Activated CD4-positive, alpha-beta memory T cell treated with anti-CD3 and anti-CD28 coated beads for 36 hours (primary cell): Measurements from ENCODE around the gene GPR158. TPM values are rescaled to one million over a fixed set of nuclear protein-coding genes. Genes with fewer than 3 reads are reported as not detected.
"Not testable (repeated sequence)": the region's sequence is repeated elsewhere in the genome, so short reads cannot be mapped to it uniquely, and the experiment has no call there.

Experiments
- CTCF ChIA-PET: fragments of 350-600 bp; sonication (Branson Sonifier 250); formaldehyde crosslinking; loops from one replicate; lab custom pipeline; 2021; ENCODE audit warnings: antibody characterized with exemption, inconsistent platforms; lab: Charles Lee
- POLR2A ChIA-PET: fragments of 350-600 bp; sonication (Branson Sonifier 250); formaldehyde crosslinking; loops from one replicate; lab custom pipeline; 2021; ENCODE audit warnings: antibody characterized with exemption; lab: Charles Lee
- DNase-seq: peaks from one replicate; pipeline ENCODE4 v3.0.0-alpha.2; 2020
- H3K27ac Mint-ChIP-seq: one replicate; pipeline ENCODE4 v1.8.0; 2021; ENCODE audit warnings: mixed read lengths
- H3K27me3 Mint-ChIP-seq: one replicate; pipeline ENCODE4 v1.8.0; 2021; ENCODE audit warnings: mixed read lengths
- H3K36me3 Mint-ChIP-seq: one replicate; pipeline ENCODE4 v1.8.0; 2021; ENCODE audit warnings: mixed read lengths
- H3K4me1 Mint-ChIP-seq: one replicate; pipeline ENCODE4 v1.8.0; 2021; ENCODE audit warnings: low read depth, mixed read lengths
- H3K4me3 Mint-ChIP-seq: one replicate; pipeline ENCODE4 v1.8.0; 2021; ENCODE audit warnings: mild to moderate bottlenecking, mixed read lengths
- H3K9me3 Mint-ChIP-seq: one replicate; pipeline ENCODE4 v1.8.0; 2021; ENCODE audit warnings: mixed read lengths
- intact Hi-C: fragments of 100-400 bp; cut with micrococcal nuclease; formaldehyde crosslinking; loops from one replicate; pipeline ENCODE4 v1.15.1; 2023
- total RNA-seq, 2 experiments: library from RNA; stranded (reverse); gene quantifications; one replicate each; pipeline ENCODE4 v1.2.3, GENCODE V29; 2021

GPR158 gene
- total RNA-seq, 2 experiments from 2014 or later: not detected

DNA sequence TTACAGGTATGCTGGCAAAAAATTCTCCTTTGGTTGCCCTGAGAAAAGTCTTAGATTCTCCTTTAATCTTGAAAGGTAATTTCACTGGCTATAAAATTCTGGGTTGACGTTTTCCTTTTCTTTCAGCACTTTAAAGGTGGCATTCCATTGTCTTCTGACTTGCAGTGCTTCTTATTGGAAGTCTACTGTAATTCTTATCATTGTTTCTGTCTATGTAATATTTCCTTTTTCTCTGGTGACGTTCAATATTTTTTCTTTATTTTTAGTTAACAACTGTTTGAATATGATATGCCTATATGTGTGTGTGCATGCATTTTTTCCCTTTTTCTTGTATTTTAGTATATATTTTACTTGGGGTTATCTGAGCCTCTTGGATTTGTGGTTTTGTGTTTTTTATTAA is 111.0 kb downstream of the GPR158 start:
- DNase-seq: no peak
- intact Hi-C loops: no loop called here
- Mint-ChIP-seq H3K27ac (no peak overlapping the region), H3K4me1 (no peaks in the 10 kb centered on the region), H3K36me3 (no peaks in the 10 kb centered on the region), H3K27me3 (no peaks in the 10 kb centered on the region), H3K4me3 (no peak overlapping the region), H3K9me3 (peaks cover 21% of the 10 kb centered on the region)
- CTCF ChIA-PET: no interaction called here
- POLR2A ChIA-PET: no interaction called here

DNA sequence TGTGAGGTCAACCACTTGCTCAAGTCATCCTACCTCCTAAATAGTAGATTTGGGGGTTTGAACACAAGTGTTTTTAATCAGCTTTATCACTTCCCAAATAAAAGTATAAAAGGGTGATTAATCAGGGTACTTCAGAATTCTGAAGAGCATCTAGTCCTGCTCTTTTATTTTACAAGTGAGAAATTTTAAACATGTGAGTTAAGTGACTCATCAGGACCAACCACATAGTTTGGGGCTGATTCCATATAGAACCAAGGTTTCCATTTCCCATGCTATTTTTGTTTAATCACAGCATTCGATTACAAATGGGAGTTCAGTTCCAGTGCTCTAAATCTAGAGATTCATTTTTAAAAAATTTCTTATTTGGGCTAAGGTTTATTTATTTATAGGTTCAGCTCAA is 113.4 kb downstream of the GPR158 start:
- Mint-ChIP-seq H3K4me3 (no peak overlapping the region), H3K27me3 (no peaks in the 10 kb centered on the region), H3K27ac (no peak overlapping the region), H3K36me3 (no peaks in the 10 kb centered on the region), H3K9me3 (peaks cover 21% of the 10 kb centered on the region), H3K4me1 (no peaks in the 10 kb centered on the region)
- intact Hi-C loops: no loop called here
- POLR2A ChIA-PET: no interaction called here
- no peak for DNase-seq
- CTCF ChIA-PET: no interaction called here

DNA sequence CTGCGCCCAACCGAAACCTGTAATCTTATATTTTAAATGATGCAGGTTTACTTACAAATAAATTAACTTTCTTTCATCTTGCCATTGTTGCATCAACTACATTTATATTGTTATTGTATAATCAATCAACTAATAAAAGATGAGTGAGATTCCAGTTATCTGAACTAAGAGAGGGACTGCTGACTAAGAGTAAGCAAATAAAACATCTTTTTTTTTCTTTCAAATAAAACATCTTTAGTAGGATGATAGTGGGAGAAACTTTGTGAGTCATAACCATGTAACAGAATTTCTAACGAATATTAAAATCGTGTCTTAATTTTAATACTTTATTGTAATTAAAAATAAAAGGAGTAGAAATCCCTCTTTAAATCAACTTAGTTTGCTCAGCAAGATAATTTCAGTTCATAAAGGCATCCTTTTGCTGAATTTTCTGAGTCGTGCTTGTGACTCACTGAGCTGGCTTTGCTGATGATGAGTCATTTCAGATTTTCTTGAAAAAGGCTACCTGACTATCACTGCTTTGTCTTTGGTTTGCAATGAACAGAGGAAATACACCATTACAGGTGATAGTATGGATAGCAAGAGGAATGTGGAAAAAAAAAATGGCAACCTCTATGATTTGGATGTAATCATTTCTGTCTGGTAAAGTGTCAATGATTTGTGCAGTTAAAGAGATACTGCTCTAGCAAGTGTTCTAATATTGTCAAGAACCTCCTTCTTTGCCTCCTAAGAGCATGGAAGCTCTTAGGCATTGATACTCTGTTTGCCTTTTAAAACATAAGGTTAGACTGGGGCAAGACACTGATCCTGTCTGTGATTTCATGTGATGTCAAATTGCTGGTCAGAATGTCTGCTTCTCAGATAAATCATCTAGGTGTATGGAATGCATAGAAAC is 119.5 kb downstream of the GPR158 start:
- Mint-ChIP-seq H3K27me3 (no peaks in the 10 kb centered on the region), H3K4me3 (no peak overlapping the region), H3K4me1 (no peaks in the 10 kb centered on the region), H3K27ac (no peak overlapping the region), H3K36me3 (no peaks in the 10 kb centered on the region), H3K9me3 (no peaks in the 10 kb centered on the region)
- intact Hi-C loops: no loop called here
- no peak for DNase-seq
- POLR2A ChIA-PET: no interaction called here
- CTCF ChIA-PET: interaction anchor here (0.7 kb wide), 1 partner anchor 123 kb away, joined by 3 read pairs; no protein-coding TSS in a partner anchor

DNA sequence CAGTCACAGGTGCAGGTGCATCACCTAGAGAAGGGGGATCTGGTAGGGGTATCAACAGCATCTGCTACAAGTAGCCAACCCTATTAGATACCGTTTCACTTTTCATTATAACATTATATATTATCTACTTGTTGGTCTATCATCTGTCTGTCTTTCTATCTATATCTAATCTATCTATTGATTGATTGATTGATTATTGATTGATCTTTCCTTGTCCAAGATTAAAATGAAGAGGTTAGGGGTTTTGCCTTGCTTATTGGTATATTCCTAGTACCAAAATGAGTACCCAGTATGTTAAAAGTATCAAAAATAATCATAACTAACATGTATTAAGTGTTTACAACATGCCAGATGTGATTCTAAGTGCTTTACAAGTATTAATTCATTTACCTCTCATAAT is 121.5 kb downstream of the GPR158 start:
- Mint-ChIP-seq H3K27ac (no peak overlapping the region), H3K9me3 (no peaks in the 10 kb centered on the region), H3K4me3 (no peak overlapping the region), H3K4me1 (no peaks in the 10 kb centered on the region), H3K27me3 (no peaks in the 10 kb centered on the region), H3K36me3 (no peaks in the 10 kb centered on the region)
- CTCF ChIA-PET: interaction anchor here (0.5 kb wide), 1 partner anchor 52 kb away, joined by 6 read pairs; no protein-coding TSS in a partner anchor
- intact Hi-C loops: no loop called here
- DNase-seq: no peak
- POLR2A ChIA-PET: no interaction called here

DNA sequence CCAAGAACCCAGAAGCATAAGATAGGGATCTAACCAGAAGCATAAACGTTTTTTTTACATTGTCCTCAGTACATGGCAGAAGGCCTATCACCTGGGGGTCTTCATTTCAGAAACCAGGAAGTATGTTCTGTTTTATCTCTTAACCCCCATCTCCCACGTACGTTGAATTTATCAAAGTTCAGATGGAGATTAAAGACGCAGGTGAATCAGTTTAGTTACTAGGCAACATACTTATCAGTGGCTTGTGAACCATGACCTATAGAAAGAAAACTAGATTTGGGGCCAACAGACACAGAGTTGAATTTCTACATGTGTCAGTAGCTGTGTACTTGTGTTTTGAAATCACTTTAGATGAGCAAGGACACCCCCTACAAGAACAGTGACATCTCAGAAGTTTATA is 122.7 kb downstream of the GPR158 start:
- CTCF ChIA-PET: no interaction called here

DNA sequence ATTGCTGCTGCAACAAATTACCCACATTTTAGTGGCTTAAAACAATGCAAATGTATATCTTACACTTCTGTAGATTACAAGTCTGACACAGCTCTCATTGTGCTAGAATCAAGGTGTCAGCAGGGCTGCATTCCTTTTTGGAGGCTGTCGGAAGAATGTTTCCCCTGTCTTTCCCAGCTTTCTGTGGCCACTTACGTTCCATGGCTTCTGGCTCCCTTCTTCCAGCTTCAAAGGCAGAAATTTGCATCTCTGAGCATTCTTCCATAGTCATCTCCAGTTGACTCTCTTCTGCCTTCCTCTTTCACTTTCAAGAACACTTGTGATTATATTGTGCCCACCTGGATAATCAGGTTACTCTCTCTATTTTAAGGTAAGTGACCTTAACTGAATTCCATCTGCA is 125.3 kb downstream of the GPR158 start:
- Mint-ChIP-seq H3K36me3 (no peaks in the 10 kb centered on the region), H3K27ac (no peak overlapping the region), H3K4me1 (no peaks in the 10 kb centered on the region), H3K9me3 (no peaks in the 10 kb centered on the region), H3K4me3 (no peak overlapping the region), H3K27me3 (no peaks in the 10 kb centered on the region)
- intact Hi-C loops: no loop called here
- DNase-seq: no peak
- ChIA-PET POLR2A (no interaction called here), CTCF (no interaction called here)

More for the DNA sequence above, 122.7 kb downstream of the GPR158 start:
- intact Hi-C loops: no loop called here
- Mint-ChIP-seq H3K9me3 (no peaks in the 10 kb centered on the region), H3K36me3 (no peaks in the 10 kb centered on the region), H3K4me3 (no peak overlapping the region), H3K27me3 (no peaks in the 10 kb centered on the region), H3K27ac (no peak overlapping the region), H3K4me1 (no peaks in the 10 kb centered on the region)
- POLR2A ChIA-PET: no interaction called here
- no peak for DNase-seq

DNA sequence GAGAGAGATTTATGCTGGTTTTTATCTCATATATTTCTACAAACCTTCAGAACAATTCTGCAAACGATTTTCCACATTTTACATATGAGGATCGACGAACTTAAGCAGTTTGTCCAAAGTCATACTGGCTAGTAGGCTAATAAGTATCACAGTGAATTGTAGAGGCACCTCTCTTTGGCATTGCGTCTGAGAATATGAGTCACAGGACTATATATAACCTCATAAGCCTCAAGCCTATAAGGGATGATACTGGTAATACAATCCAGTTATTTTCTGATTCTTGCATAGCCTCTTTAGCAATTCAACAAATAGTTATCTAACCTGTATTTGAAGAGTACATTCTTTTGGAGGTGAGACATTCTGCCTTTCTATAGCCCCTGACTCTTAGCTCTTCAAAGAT is 129.8 kb downstream of the GPR158 start:
- Mint-ChIP-seq H3K27me3 (no peaks in the 10 kb centered on the region), H3K36me3 (no peaks in the 10 kb centered on the region), H3K4me3 (no peak overlapping the region), H3K9me3 (peaks cover 17% of the 10 kb centered on the region), H3K27ac (no peak overlapping the region), H3K4me1 (no peaks in the 10 kb centered on the region)
- POLR2A ChIA-PET: no interaction called here
- CTCF ChIA-PET: no interaction called here
- DNase-seq: no peak
- intact Hi-C loops: no loop called here

DNA sequence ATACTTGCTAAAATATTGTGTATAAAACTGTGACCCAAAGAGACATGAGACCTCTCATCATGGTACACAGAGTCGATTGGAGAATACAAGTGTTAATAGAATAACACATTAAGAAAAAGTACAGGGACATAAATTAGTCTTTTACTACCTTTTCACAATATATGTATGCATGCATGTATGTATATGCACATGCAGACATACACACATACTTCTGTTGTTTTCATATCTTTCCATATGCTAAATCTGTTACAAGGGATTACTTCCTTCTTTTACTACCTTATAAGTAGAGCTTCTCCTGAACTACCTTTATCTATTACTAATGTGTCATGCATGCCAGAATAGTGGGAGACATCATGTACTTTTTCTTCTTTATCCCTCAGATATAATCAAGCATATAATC is 131.6 kb downstream of the GPR158 start:
- ChIA-PET CTCF (no interaction called here), POLR2A (no interaction called here)
- Mint-ChIP-seq H3K36me3 (no peaks in the 10 kb centered on the region), H3K27ac (no peak overlapping the region), H3K9me3 (peaks cover 23% of the 10 kb centered on the region), H3K4me1 (no peaks in the 10 kb centered on the region), H3K4me3 (no peak overlapping the region), H3K27me3 (no peaks in the 10 kb centered on the region)
- no peak for DNase-seq
- intact Hi-C loops: no loop called here

DNA sequence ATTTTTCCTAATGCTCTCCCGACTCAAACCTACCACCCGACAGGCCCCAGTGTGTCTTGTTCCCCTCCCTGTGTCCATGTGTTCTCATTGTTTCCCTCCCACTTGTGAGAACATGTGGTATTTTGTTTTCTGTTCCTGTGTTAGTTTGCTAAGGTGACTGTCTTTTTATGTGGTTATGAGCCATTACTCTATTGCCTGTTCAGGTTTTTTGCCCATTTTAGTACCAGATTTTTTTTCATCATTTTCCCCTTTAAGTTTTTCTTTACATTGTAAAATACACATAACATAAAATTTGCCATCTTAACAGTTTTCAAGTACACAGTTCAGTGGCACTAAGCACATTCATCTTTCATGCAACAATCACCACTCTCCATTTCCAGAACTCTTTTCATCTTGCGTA is 133.5 kb downstream of the GPR158 start:
- CTCF ChIA-PET: no interaction called here
- intact Hi-C loops: no loop called here
- POLR2A ChIA-PET: no interaction called here
- H3K27me3 Mint-ChIP-seq: no peaks in the 10 kb centered on the region
- H3K36me3 Mint-ChIP-seq: no peaks in the 10 kb centered on the region
- H3K4me3 Mint-ChIP-seq: no peak overlapping the region
- H3K9me3 Mint-ChIP-seq: peaks cover 23% of the 10 kb centered on the region
- DNase-seq: no peak
- H3K4me1 Mint-ChIP-seq: no peaks in the 10 kb centered on the region
- no peak overlapping the region for H3K27ac Mint-ChIP-seq

DNA sequence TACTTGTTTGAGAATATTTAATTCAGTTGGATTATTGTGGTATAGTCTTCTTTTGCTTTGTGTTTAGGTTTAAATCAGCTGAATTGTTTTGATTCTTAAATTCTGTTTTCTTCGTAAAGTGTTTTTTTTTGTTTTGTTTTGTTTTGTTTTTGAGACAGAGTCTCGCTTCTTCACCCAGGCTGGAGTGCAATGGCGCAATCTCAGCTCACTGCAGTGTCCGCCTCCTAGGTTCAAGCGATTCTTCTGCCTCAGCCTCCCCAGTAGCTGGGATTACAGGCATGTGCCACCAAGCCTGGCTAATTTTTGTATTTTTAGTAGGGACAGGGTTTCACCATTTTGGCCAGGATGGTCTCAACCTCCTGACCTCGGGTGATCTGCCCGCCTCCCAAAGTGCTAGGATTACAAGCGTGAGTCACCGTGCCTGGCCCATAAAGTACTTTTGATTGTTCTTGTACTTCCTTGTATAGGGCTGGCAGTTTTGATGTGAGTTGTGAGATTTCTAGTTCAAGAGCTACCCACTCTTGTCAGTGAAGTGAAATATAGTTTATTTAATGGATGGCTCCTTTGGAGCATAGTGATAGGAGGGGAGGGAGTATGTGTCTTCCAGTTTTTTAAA is 142.9 kb downstream of the GPR158 start:
- H3K36me3 Mint-ChIP-seq, CTCF ChIA-PET, H3K9me3 Mint-ChIP-seq, DNase-seq, intact Hi-C loops, H3K4me3 Mint-ChIP-seq, POLR2A ChIA-PET, H3K27me3 Mint-ChIP-seq, H3K27ac Mint-ChIP-seq, H3K4me1 Mint-ChIP-seq: not testable (repeated sequence)

DNA sequence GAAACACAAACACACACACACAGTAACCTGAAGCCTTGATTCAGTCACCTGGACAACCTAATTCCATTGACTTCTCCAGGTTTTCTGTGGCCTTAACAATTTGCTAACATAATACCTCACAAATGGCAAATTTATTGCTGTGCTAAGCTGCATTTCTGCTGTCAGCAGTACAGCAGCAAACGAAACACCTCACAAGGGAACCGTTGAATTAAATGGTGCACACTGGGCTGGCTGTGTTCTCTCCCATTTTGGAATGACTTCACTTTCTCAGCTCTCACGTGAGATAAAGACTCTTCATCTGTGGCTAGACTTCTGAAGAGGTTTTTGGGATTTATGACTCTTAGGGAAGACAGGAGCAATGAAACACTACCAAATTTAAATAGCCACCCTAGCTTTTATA is 152.5 kb downstream of the GPR158 start:
- no peak for DNase-seq
- Mint-ChIP-seq H3K27ac (no peak overlapping the region), H3K4me1 (no peaks in the 10 kb centered on the region), H3K9me3 (peaks cover 11% of the 10 kb centered on the region), H3K27me3 (no peaks in the 10 kb centered on the region), H3K36me3 (no peaks in the 10 kb centered on the region), H3K4me3 (no peak overlapping the region)
- POLR2A ChIA-PET: no interaction called here
- intact Hi-C loops: no loop called here
- CTCF ChIA-PET: no interaction called here

DNA sequence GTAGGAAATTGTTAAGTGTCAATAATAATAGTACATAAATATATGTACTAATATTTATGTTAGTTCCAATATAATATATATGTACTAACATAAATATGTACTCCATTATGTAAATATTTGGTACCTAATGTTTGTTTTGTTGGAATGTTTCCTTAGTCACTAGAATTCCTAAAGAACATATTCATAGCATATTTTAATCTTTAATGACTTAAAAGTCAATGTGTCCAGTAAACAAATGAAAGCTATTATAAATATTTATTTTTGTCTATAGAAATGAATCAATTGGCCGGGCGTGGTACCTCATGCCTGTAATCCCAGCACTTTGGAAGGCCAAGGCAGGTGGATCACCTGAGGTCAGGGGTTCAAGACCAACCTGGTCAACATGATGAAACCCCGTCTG is 153.6 kb downstream of the GPR158 start:
- peaks cover 4% of the 10 kb centered on the region for H3K9me3 Mint-ChIP-seq
- no peaks in the 10 kb centered on the region for H3K36me3 Mint-ChIP-seq
- no peak for DNase-seq
- H3K27ac Mint-ChIP-seq: no peak overlapping the region
- POLR2A ChIA-PET: no interaction called here
- no peak overlapping the region for H3K4me3 Mint-ChIP-seq
- intact Hi-C loops: no loop called here
- CTCF ChIA-PET: no interaction called here
- H3K27me3 Mint-ChIP-seq: no peaks in the 10 kb centered on the region
- no peaks in the 10 kb centered on the region for H3K4me1 Mint-ChIP-seq

DNA sequence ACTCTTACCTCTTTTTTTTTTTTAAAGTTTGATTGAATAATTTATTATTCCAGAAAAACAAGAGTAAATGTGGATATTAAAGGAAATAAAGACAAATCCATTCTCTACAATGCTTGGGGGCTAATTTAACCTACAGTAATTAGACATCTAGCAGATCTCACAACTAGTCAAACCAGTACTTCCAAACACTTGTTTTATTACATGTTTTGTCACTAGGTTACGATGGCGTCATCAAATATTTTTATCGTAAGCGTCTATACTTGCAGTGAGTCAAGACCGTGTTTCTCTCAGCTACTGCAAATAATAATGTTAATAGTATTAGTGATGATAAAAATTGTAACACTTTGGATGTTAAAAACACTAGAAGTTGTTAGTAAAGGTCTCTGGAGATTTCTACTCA is 154.8 kb downstream of the GPR158 start:
- H3K9me3 Mint-ChIP-seq, CTCF ChIA-PET, H3K36me3 Mint-ChIP-seq, H3K27me3 Mint-ChIP-seq, DNase-seq, H3K27ac Mint-ChIP-seq, H3K4me3 Mint-ChIP-seq, H3K4me1 Mint-ChIP-seq, intact Hi-C loops, POLR2A ChIA-PET: not testable (repeated sequence)
